HepG2 (cell line): Measurements from ENCODE around the gene SLC50A1. TPM values are rescaled to one million over a fixed set of nuclear protein-coding genes. Genes with fewer than 3 reads are reported as not detected.

Experiments
- ARNTL ChIP-seq: sonication (generic); formaldehyde crosslinking; IDR thresholded peaks from 2 replicates; pipeline ENCODE4 v1.4.0; 2020; ENCODE audit warnings: mild to moderate bottlenecking, missing genetic modification reagents
- ATF7 ChIP-seq, 2 experiments: fragments of 450-650 bp in 1 of 2; sonication (generic) in 1 of 2; formaldehyde crosslinking in 1 of 2; IDR thresholded peaks; 2 replicates each; pipeline versions ENCODE4 v1.4.0 to v1.6.1; 2016 to 2020; ENCODE audit warnings: antibody characterized with exemption in 1 of 2, mild to moderate bottlenecking in 1 of 2, missing genetic modification reagents in 1 of 2
- CEBPB ChIP-seq: IDR thresholded peaks from 2 replicates; pipeline ENCODE4 v1.6.1; 2011; ENCODE audit warnings: low read depth, low read length, improper control_type of control experiment, borderline replicate concordance
- HES4 ChIP-seq: sonication (generic); formaldehyde crosslinking; IDR thresholded peaks from 2 replicates; pipeline ENCODE4 v1.9.0; 2021; ENCODE audit warnings: mild to moderate bottlenecking, missing genetic modification reagents, borderline replicate concordance
- HIVEP1 ChIP-seq: sonication (generic); formaldehyde crosslinking; IDR thresholded peaks from 2 replicates; pipeline ENCODE4 v1.4.0; 2020; ENCODE audit warnings: mild to moderate bottlenecking, missing genetic modification reagents
- HNF4G ChIP-seq, 2 experiments: sonication (generic) in 1 of 2; formaldehyde crosslinking in 1 of 2; IDR thresholded peaks; 2 replicates each; pipeline versions ENCODE4 v1.4.0 to v1.6.1; 2011 to 2020; ENCODE audit warnings: borderline replicate concordance in 2 of 2, low read depth in 2 of 2, mild to moderate bottlenecking in 2 of 2, low read length in 1 of 2, missing genetic modification reagents in 1 of 2, moderate library complexity in 1 of 2
- IRF9 ChIP-seq: sonication (generic); formaldehyde crosslinking; IDR thresholded peaks from 2 replicates; pipeline ENCODE4 v1.8.0; 2022; ENCODE audit warnings: missing genetic modification reagents, mild to moderate bottlenecking, borderline replicate concordance
- MEIS2 ChIP-seq: sonication (generic); formaldehyde crosslinking; IDR thresholded peaks from 2 replicates; pipeline ENCODE4 v1.9.0; 2021; ENCODE audit warnings: mild to moderate bottlenecking, missing genetic modification reagents
- MTF1 ChIP-seq: sonication (generic); formaldehyde crosslinking; IDR thresholded peaks from 2 replicates; pipeline ENCODE4 v1.5.0; 2020; ENCODE audit warnings: missing genetic modification reagents
- PATZ1 ChIP-seq: sonication (generic); formaldehyde crosslinking; IDR thresholded peaks from 2 replicates; pipeline ENCODE4 v1.4.0; 2020; ENCODE audit warnings: missing genetic modification reagents
- PTBP1 ChIP-seq: fragments of 200-400 bp; formaldehyde crosslinking; IDR thresholded peaks from 2 replicates; pipeline ENCODE4 v1.6.1; 2018; ENCODE audit warnings: low read length, low read depth; ENCODE audit not compliant: poor library complexity, severe bottlenecking
- SRF ChIP-seq: IDR thresholded peaks from 2 replicates; pipeline ENCODE4 v1.6.1; 2011; ENCODE audit warnings: mild to moderate bottlenecking, low read depth, low read length, moderate library complexity
- TCF7L2 ChIP-seq: IDR thresholded peaks from 2 replicates; pipeline ENCODE4 v1.6.1; 2011; ENCODE audit warnings: mild to moderate bottlenecking, low read depth, low read length, moderate library complexity
- U2AF2 ChIP-seq: fragments of 200-400 bp; formaldehyde crosslinking; IDR thresholded peaks from 2 replicates; pipeline ENCODE4 v1.6.1; 2017; ENCODE audit warnings: low read depth, mild to moderate bottlenecking, low read length
- ZNF17 ChIP-seq: sonication (generic); formaldehyde crosslinking; IDR thresholded peaks from 2 replicates; pipeline ENCODE4 v1.5.0; 2020; ENCODE audit warnings: mild to moderate bottlenecking, missing genetic modification reagents
- ZNF180 ChIP-seq: sonication (generic); formaldehyde crosslinking; IDR thresholded peaks from 2 replicates; pipeline ENCODE4 v1.4.0; 2020; ENCODE audit warnings: low read depth, missing genetic modification reagents, borderline replicate concordance
- ZNF574 ChIP-seq: sonication (generic); formaldehyde crosslinking; IDR thresholded peaks from 2 replicates; pipeline ENCODE4 v1.4.0; 2020; ENCODE audit warnings: missing genetic modification reagents
- polyA plus RNA-seq, 8 experiments: library from polyadenylated mRNA; depleted of rRNA in 3 of 8; stranded (reverse) in 7 of 8; unstranded in 1 of 8; fragments of >200 nt; fragmentation: Illumina TruSeq in 4 of 8; extraction: Trizol in 4 of 8; gene quantifications; 2 replicates each; pipeline versions ENCODE4 v1.2.1 to v1.2.3, GENCODE V29; 2011 to 2016; ENCODE audit warnings: low read depth in 4 of 8, missing spikeins in 1 of 8, mixed read lengths in 1 of 8; ENCODE audit not compliant: insufficient read depth in 1 of 8
- total RNA-seq, 5 experiments: library from RNA; depleted of rRNA; stranded (reverse); fragments of >200 nt; fragmentation: Illumina TruSeq; extraction: Trizol; gene quantifications; 2 replicates each; pipeline ENCODE4 v1.2.3, GENCODE V29; 2016; ENCODE audit warnings: low read depth in 1 of 5
- TF ChIP-seq, protein P1 (sequence below): sonication (generic); formaldehyde crosslinking; IDR thresholded peaks from 2 replicates; pipeline ENCODE4 v1.8.1; 2023; ENCODE audit warnings: mild to moderate bottlenecking, missing genetic modification reagents
- TF ChIP-seq, protein P2 (sequence below): IDR thresholded peaks from 2 replicates; pipeline ENCODE4 v1.6.1; 2016; ENCODE audit warnings: low read depth

SLC50A1 gene
- total and polyA plus RNA-seq, 2 of the 13 experiments (the other 11 are each of a cell fraction or from before 2014, with no cell fraction given), result 22.5 to 46.8 TPM

- TF ChIP-seq PTBP1 (no peak), TCF7L2 (no peak), SRF (no peak), ARNTL (CRISPR knock-in tag) (peak; percentile 99), ZNF574 (CRISPR knock-in tag) (peak; percentile 90), U2AF2 (no peak), PATZ1 (CRISPR knock-in tag) (peak; percentile 99), IRF9 (CRISPR knock-in tag) (peak; percentile 92), ATF7 (IDR thresholded peaks at IDR 0.05) (no peak), ATF7 (CRISPR knock-in tag; IDR thresholded peaks at IDR 0.05) (peak; percentile 86), MTF1 (peak; percentile 100), ZNF17 (0 out of 2 replicates have a peak, but pooled peaks have one; percentile 70), ZNF180 (no peak), HES4 (CRISPR knock-in tag) (peak; percentile 88), CEBPB (no peak), MEIS2 (no peak; the same call in 1 of the 2 replicates), HNF4G (IDR thresholded peaks at IDR 0.05; ENCODE audit: borderline replicate concordance, low read depth, low read length) (peak; percentile 88), HNF4G (CRISPR knock-in tag; IDR thresholded peaks at IDR 0.05; ENCODE audit: borderline replicate concordance, low read depth) (peak; percentile 99), HIVEP1 (CRISPR knock-in tag) (peak; percentile 97)
- TF ChIP-seq, protein P1, sequence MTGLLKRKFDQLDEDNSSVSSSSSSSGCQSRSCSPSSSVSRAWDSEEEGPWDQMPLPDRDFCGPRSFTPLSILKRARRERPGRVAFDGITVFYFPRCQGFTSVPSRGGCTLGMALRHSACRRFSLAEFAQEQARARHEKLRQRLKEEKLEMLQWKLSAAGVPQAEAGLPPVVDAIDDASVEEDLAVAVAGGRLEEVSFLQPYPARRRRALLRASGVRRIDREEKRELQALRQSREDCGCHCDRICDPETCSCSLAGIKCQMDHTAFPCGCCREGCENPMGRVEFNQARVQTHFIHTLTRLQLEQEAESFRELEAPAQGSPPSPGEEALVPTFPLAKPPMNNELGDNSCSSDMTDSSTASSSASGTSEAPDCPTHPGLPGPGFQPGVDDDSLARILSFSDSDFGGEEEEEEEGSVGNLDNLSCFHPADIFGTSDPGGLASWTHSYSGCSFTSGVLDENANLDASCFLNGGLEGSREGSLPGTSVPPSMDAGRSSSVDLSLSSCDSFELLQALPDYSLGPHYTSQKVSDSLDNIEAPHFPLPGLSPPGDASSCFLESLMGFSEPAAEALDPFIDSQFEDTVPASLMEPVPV (CRISPR knock-in tag), result peak; percentile 94
- TF ChIP-seq, protein P2, sequence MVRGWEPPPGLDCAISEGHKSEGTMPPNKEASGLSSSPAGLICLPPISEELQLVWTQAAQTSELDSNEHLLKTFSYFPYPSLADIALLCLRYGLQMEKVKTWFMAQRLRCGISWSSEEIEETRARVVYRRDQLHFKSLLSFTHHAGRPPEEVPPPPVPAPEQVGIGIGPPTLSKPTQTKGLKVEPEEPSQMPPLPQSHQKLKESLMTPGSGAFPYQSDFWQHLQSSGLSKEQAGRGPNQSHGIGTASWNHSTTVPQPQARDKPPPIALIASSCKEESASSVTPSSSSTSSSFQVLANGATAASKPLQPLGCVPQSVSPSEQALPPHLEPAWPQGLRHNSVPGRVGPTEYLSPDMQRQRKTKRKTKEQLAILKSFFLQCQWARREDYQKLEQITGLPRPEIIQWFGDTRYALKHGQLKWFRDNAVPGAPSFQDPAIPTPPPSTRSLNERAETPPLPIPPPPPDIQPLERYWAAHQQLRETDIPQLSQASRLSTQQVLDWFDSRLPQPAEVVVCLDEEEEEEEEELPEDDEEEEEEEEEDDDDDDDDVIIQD (CRISPR knock-in tag), result peak; percentile 38; the same call in 1 of the 2 replicates
Observed at GRCh38 chr1:155125946-155126555, 9.6 kb upstream of the SLC50A1 start (continued).
